ENCODE measurements around the gene CD160. TPM values are rescaled to one million over a fixed set of nuclear protein-coding genes. Genes with fewer than 3 reads are reported as not detected.

Gene CD160
- polyA plus RNA-seq, 3 donors = 0.01 to 1.4 (median 0.16) TPM

- no peaks in the 10 kb centered on the region for H3K36me3 ChIP-seq (replicated peaks in 1 of 2; ENCODE audit: control insufficient read depth in 1 of 2, insufficient read depth in 2 of 2, low read length in 2 of 2)
- DNase-seq = peak in 1 of 3 donors; percentile 0
- H3K4me1 ChIP-seq (ENCODE audit: control insufficient read depth in 1 of 2, insufficient read depth in 2 of 2, low read length in 2 of 2) = peaks cover 1% of the 10 kb centered on the region in 2 donors
- no peaks in the 10 kb centered on the region for H3K79me2 ChIP-seq (ENCODE audit: insufficient read depth, low read length)
- intact Hi-C loops (cut with micrococcal nuclease) = no loop called here
- no peaks in the 10 kb centered on the region for H3K9me3 ChIP-seq (replicated peaks in 1 of 2; ENCODE audit: control insufficient read depth in 1 of 2, insufficient read depth in 1 of 2, low read length in 2 of 2)
- H3K4me3 ChIP-seq (replicated peaks in 1 of 3; ENCODE audit: low read depth in 2 of 3, low read length in 3 of 3) = no peak overlapping the region
- 71% methylated on average over 3 of the region's 5 CpGs for WGBS (ENCODE audit: insufficient coverage)
- H3K36me3 Mint-ChIP-seq = no peaks in the 10 kb centered on the region
- H3K4me2 ChIP-seq (replicated peaks; ENCODE audit: extremely low read depth, low read length, poor library complexity, severe bottlenecking) = no peak overlapping the region
- H3K27me3 ChIP-seq (ENCODE audit: control insufficient read depth in 2 of 2, insufficient read depth in 2 of 2, low read length in 2 of 2) = no peaks in the 10 kb centered on the region
- peaks cover 0 to 2% (median 0%) of the 10 kb centered on the region in 7 donors for H3K9me3 Mint-ChIP-seq
- H3K27ac Mint-ChIP-seq = peak overlapping the region in 4 of 7 donors; percentile 2 to 75 (median 40)
- H3K4me1 Mint-ChIP-seq = peaks cover 21% of the 10 kb centered on the region
- H2AFZ ChIP-seq (ENCODE audit: insufficient read depth, low read depth, low read length, poor library complexity, severe bottlenecking) = no peak overlapping the region
- H3K27ac ChIP-seq (ENCODE audit: low read depth in 1 of 2, low read length in 2 of 2) = no peak overlapping the region
- H4K20me1 ChIP-seq (ENCODE audit: insufficient read depth, low read length) = no peaks in the 10 kb centered on the region
- peaks cover 1 to 3% (median 3%) of the 10 kb centered on the region in 3 donors for H3K27me3 Mint-ChIP-seq (ENCODE audit: low read depth in 3 of 3)
- H3K9ac ChIP-seq (ENCODE audit: insufficient read depth, low read length, poor library complexity, severe bottlenecking) = no peak overlapping the region
- H3K4me3 Mint-ChIP-seq = no peak overlapping the region
- TF ChIP-seq CTCF (IDR thresholded peaks at IDR 0.05) = no peak
Observed at GRCh38 chr1:145690587-145691558, 28.4 kb upstream of the CD160 start.

GRCh38 chr1:145692785-145693443, 26.4 kb upstream of the CD160 start:
- no peak overlapping the region for H3K4me2 ChIP-seq (replicated peaks; ENCODE audit: extremely low read depth, low read length, poor library complexity, severe bottlenecking)
- H3K4me3 Mint-ChIP-seq = no peak overlapping the region
- H3K27me3 ChIP-seq (ENCODE audit: control insufficient read depth in 2 of 2, insufficient read depth in 2 of 2, low read length in 2 of 2) = no peaks in the 10 kb centered on the region
- peaks cover 34% of the 10 kb centered on the region for H3K4me1 Mint-ChIP-seq
- peaks cover 0 to 4% (median 0%) of the 10 kb centered on the region in 7 donors for H3K9me3 Mint-ChIP-seq
- intact Hi-C loops (cut with micrococcal nuclease) = no loop called here
- peaks cover 1 to 8% (median 3%) of the 10 kb centered on the region in 3 donors for H3K27me3 Mint-ChIP-seq (ENCODE audit: low read depth in 3 of 3)
- peaks cover 10 to 15% of the 10 kb centered on the region in 2 donors for H3K4me1 ChIP-seq (ENCODE audit: control insufficient read depth in 1 of 2, insufficient read depth in 2 of 2, low read length in 2 of 2)
- no peak overlapping the region for H2AFZ ChIP-seq (ENCODE audit: insufficient read depth, low read depth, low read length, poor library complexity, severe bottlenecking)
- no peak overlapping the region for H3K4me3 ChIP-seq (replicated peaks in 1 of 3; ENCODE audit: low read depth in 2 of 3, low read length in 3 of 3)
- no peak overlapping the region for H3K9ac ChIP-seq (ENCODE audit: insufficient read depth, low read length, poor library complexity, severe bottlenecking)
- WGBS (ENCODE audit: insufficient coverage) = 69% methylated on average over 8 of the region's 11 CpGs
- H4K20me1 ChIP-seq (ENCODE audit: insufficient read depth, low read length) = no peaks in the 10 kb centered on the region
- H3K27ac ChIP-seq (ENCODE audit: low read depth in 1 of 2, low read length in 2 of 2) = no peak overlapping the region
- H3K27ac Mint-ChIP-seq = no peak overlapping the region
- no peaks in the 10 kb centered on the region for H3K36me3 ChIP-seq (replicated peaks in 1 of 2; ENCODE audit: control insufficient read depth in 1 of 2, insufficient read depth in 2 of 2, low read length in 2 of 2)
- DNase-seq = no peak
- no peaks in the 10 kb centered on the region for H3K79me2 ChIP-seq (ENCODE audit: insufficient read depth, low read length)
- H3K9me3 ChIP-seq (replicated peaks in 1 of 2; ENCODE audit: control insufficient read depth in 1 of 2, insufficient read depth in 1 of 2, low read length in 2 of 2) = no peaks in the 10 kb centered on the region
- no peak for TF ChIP-seq CTCF (IDR thresholded peaks at IDR 0.05)
- no peaks in the 10 kb centered on the region for H3K36me3 Mint-ChIP-seq
